ENCODE measurements around the gene EMP3.

- TF ChIP-seq, protein P1, sequence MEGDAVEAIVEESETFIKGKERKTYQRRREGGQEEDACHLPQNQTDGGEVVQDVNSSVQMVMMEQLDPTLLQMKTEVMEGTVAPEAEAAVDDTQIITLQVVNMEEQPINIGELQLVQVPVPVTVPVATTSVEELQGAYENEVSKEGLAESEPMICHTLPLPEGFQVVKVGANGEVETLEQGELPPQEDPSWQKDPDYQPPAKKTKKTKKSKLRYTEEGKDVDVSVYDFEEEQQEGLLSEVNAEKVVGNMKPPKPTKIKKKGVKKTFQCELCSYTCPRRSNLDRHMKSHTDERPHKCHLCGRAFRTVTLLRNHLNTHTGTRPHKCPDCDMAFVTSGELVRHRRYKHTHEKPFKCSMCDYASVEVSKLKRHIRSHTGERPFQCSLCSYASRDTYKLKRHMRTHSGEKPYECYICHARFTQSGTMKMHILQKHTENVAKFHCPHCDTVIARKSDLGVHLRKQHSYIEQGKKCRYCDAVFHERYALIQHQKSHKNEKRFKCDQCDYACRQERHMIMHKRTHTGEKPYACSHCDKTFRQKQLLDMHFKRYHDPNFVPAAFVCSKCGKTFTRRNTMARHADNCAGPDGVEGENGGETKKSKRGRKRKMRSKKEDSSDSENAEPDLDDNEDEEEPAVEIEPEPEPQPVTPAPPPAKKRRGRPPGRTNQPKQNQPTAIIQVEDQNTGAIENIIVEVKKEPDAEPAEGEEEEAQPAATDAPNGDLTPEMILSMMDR (IDR thresholded peaks at IDR 0.05) = no peak
- TF ChIP-seq POLR2AphosphoS5 (IDR thresholded peaks at IDR 0.05; ENCODE audit: insufficient read depth in 1 of 2, low read depth in 1 of 2) = no peak
Measured at GRCh38 chr19:48354332-48354992, 29.1 kb downstream of the EMP3 start.

All from vagina (tissue), 2 donors.